Hypothalamus (tissue), 51 donors: Measurements from ENCODE around the gene CA5A.

Experiments
- DNase-seq, 51 donors: peaks; one replicate each; lab custom pipeline; 2025; lab: John Stamatoyannopoulos, UW

The CA5A gene

GRCh38 chr16:87842209-87842869, 94.0 kb downstream of the CA5A start:
- DNase-seq: no peak

- no peak for DNase-seq
Observed at GRCh38 chr16:87841340-87842208, 94.8 kb downstream of the CA5A start.

GRCh38 chr16:87840271-87840978, 95.9 kb downstream of the CA5A start:
- DNase-seq: no peak

- DNase-seq: no peak
Observed at GRCh38 chr16:87839542-87840270, 96.6 kb downstream of the CA5A start.

GRCh38 chr16:87838643-87839541, 97.4 kb downstream of the CA5A start:
- no peak for DNase-seq
